ENCODE results near the gene RCN2. TPM values are rescaled to one million over a fixed set of nuclear protein-coding genes. Genes with fewer than 3 reads are reported as not detected.

RCN2 gene
- total RNA-seq, 1 donor from 2014 or later = 111 TPM

DNA sequence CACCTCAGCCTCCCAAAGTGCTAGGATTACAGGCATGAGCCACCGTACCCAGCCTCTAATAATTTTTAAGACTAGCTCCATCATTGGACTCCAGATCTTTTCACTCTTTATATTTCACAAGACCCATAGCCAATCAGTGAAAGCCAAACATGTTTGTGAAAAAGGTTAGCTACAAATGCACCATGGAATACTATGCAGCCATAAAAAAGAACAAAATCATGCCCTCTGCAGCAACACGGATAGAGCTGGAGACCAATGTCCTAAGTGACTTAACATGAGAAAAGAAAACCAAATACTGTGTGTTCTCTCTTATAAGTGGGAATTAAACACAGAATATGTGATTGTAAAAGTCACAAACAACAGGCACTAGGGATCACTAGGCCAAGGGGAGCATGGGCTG lies 29.6 kb upstream of the RCN2 start:
- Mint-ChIP-seq H3K27me3 (ENCODE audit: low read depth) (no peaks in the 10 kb centered on the region), H3K27ac (no peak overlapping the region), H3K36me3 (peaks cover 21% of the 10 kb centered on the region), H3K4me3 (no peak overlapping the region), H3K9me3 (peaks cover 12% of the 10 kb centered on the region), H3K4me1 (peaks cover 31% of the 10 kb centered on the region)
- TF ChIP-seq, protein P1, sequence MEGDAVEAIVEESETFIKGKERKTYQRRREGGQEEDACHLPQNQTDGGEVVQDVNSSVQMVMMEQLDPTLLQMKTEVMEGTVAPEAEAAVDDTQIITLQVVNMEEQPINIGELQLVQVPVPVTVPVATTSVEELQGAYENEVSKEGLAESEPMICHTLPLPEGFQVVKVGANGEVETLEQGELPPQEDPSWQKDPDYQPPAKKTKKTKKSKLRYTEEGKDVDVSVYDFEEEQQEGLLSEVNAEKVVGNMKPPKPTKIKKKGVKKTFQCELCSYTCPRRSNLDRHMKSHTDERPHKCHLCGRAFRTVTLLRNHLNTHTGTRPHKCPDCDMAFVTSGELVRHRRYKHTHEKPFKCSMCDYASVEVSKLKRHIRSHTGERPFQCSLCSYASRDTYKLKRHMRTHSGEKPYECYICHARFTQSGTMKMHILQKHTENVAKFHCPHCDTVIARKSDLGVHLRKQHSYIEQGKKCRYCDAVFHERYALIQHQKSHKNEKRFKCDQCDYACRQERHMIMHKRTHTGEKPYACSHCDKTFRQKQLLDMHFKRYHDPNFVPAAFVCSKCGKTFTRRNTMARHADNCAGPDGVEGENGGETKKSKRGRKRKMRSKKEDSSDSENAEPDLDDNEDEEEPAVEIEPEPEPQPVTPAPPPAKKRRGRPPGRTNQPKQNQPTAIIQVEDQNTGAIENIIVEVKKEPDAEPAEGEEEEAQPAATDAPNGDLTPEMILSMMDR (IDR thresholded peaks at IDR 0.05; ENCODE audit: unreplicated experiment) = no peak
- DNase-seq (ENCODE audit: low spot score in 2 of 2, unreplicated experiment in 2 of 2) = no peak

DNA sequence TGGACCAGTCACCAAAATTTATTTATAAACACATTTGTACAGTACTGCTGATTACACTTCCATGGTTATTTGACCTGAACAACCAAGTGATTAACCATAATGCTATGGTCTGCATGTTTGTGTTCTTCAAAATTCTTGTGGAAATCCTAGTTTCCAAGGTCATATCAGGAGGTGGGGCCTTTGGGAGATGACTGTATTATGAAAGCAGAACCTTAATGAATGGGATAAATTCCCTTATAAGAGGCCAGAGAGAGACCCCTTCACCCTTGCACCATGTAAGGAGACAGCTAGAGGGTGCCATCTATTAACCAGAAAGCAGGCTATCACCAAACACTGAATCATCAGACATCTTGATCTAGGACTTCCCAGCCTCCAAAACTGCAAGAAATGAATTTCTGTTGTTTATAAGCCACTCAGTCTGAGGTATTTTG lies 28.3 kb upstream of the RCN2 start:
- peaks cover 8% of the 10 kb centered on the region for H3K9me3 Mint-ChIP-seq
- H3K36me3 Mint-ChIP-seq = peaks cover 13% of the 10 kb centered on the region
- no peak for DNase-seq (ENCODE audit: low spot score in 2 of 2, unreplicated experiment in 2 of 2)
- TF ChIP-seq, protein P1 (IDR thresholded peaks at IDR 0.05; ENCODE audit: unreplicated experiment) = no peak
- no peaks in the 10 kb centered on the region for H3K27me3 Mint-ChIP-seq (ENCODE audit: low read depth)
- peaks cover 31% of the 10 kb centered on the region for H3K4me1 Mint-ChIP-seq
- peak overlapping the region; percentile 93 for H3K4me3 Mint-ChIP-seq
- H3K27ac Mint-ChIP-seq = peak overlapping the region; percentile 13

DNA sequence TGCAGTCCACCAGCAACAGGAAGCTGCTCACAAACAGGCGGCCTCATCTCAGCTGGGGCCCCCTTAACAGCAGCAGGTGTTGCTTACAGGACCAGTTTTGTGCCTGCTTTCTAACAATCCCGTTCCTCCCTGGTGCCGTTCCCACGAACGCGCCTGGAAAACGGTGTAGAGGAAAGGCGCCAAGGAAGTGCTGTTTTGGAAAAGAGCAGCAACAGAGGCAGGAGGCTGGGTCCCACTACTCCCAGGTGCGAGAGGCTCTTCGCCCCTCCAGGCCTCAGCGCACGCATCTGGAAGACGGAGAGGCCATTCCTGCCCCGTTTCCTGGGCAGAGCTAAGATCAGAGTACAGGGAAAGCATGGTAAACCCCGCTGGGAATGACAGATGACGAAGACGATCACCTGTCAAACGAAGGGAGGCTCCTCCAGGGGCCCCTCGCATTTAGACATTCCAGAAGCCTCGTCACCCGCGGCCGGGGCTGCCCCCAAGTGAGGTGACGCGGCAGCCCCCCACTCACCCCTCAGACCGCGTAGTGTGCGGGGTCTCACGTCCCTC lies 27.0 kb upstream of the RCN2 start:
- DNase-seq (ENCODE audit: low spot score in 2 of 2, unreplicated experiment in 2 of 2) = peak in 1 of 2 experiments; percentile 51
- TF ChIP-seq, protein P1 (IDR thresholded peaks at IDR 0.05; ENCODE audit: unreplicated experiment) = no peak
- Mint-ChIP-seq H3K36me3 (peaks cover 2% of the 10 kb centered on the region), H3K27ac (peak overlapping the region; percentile 95), H3K27me3 (ENCODE audit: low read depth) (no peaks in the 10 kb centered on the region), H3K9me3 (no peaks in the 10 kb centered on the region), H3K4me1 (peaks cover 31% of the 10 kb centered on the region), H3K4me3 (peak overlapping the region; percentile 93)

DNA sequence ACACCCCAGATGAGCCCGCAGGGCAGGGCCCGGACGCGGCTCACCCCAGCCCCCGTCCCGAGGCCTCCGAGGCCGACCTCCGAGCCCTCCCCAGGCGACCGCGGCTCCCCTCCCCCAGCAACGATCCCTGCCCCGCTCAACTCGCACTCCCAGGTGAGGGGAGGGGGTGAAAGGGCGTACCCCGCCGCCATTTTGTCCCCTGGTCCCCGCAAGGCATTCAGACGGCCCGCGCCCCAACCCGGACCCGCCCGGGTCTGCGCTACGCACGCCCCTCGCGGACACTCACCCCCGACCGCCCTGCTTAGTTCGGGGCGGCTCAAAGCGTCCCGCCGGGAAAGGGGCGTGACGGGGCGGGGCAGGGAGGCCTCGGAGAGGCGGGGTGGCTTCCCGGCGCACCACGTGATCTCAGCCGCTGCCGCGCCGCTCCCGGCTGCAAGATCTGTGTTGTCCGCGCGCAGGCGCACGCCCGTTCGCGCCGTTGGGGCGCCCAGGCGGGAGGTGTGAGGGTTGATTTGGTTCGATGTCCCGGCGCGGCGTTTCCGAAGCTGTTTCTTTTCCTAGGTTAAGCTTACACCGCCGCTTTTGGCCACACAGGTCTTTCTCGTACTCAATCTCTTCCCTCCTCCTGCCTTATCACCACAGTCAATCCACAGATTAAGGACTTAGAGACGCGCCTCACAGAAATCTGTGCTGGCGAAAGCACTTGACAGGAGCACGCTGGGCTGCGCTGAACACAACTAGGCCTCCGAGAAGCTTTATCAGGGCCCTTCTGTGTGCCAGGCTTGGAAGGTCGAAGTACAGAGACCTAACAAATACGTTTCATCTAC lies 26.3 kb upstream of the RCN2 start, which contains the start of gene SCAPER:
Gene SCAPER (minus strand): TSS at position 328 of the 827 bp plus-strand sequence. CDS start 21,523 bp downstream, outside the sequence.
- Mint-ChIP-seq H3K36me3 (no peaks in the 10 kb centered on the region), H3K9me3 (no peaks in the 10 kb centered on the region)
- TF ChIP-seq, protein P1 (IDR thresholded peaks at IDR 0.05; ENCODE audit: unreplicated experiment) = no peak

DNA sequence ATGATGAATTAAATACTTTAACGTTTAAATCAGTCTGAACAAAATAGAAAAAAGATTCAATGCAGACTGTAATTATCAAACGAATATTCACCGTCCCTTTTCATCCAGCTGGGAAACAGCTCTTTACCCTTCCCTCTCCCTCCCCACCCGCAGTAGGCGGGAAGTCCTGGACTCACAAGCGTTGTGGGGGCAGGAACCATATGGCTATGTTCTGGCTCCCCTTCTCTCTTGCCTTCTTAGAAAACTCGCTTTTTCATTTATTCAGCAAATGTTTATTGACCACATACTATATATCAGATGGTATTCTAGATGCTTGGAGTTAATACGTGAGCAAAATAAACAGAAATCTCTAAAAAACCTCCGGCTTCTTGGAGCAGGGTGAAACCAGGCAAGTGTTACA lies 25.7 kb upstream of the RCN2 start:
- H3K9me3 Mint-ChIP-seq = no peaks in the 10 kb centered on the region
- no peaks in the 10 kb centered on the region for H3K36me3 Mint-ChIP-seq
- H3K27me3 Mint-ChIP-seq (ENCODE audit: low read depth) = no peaks in the 10 kb centered on the region
- peaks cover 31% of the 10 kb centered on the region for H3K4me1 Mint-ChIP-seq
- TF ChIP-seq, protein P1 (IDR thresholded peaks at IDR 0.05; ENCODE audit: unreplicated experiment) = no peak
- H3K4me3 Mint-ChIP-seq = peak overlapping the region; percentile 93
- H3K27ac Mint-ChIP-seq = peak overlapping the region; percentile 96
- no peak for DNase-seq (ENCODE audit: low spot score in 2 of 2, unreplicated experiment in 2 of 2)

More for the DNA sequence above, 26.3 kb upstream of the RCN2 start, which contains the start of gene SCAPER:
- H3K27me3 Mint-ChIP-seq (ENCODE audit: low read depth) = no peaks in the 10 kb centered on the region
- peaks cover 31% of the 10 kb centered on the region for H3K4me1 Mint-ChIP-seq
- peak; percentile 90 for DNase-seq (ENCODE audit: low spot score in 2 of 2, unreplicated experiment in 2 of 2)
- H3K27ac Mint-ChIP-seq = peak within 1 kb of the TSS; percentile 96
- H3K4me3 Mint-ChIP-seq = peak within 1 kb of the TSS; percentile 93
